Gastrocnemius medialis (tissue), 4 donors: ENCODE results near the gene ASPG.

ENCODE experiments used
- CTCF ChIP-seq, 5 experiments: fragments of 450-650 bp in 3 of 5; fragments of 200-600 bp in 2 of 5; sonication (generic) in 2 of 5; IDR thresholded peaks in 4 of 5; conservative IDR thresholded peaks in 1 of 5; 1 replicate in 4 of 5; 2 replicates in 1 of 5; pipeline ENCODE4 v1.5.1; 2016 to 2019; ENCODE audit warnings: antibody characterized with exemption in 5 of 5, mild to moderate bottlenecking in 3 of 5, moderate library complexity in 3 of 5
- POLR2A ChIP-seq, 2 donors: fragments of 450-650 bp; IDR thresholded peaks; one replicate each; pipeline ENCODE4 v1.6.1; 2017; ENCODE audit warnings: antibody characterized with exemption in 2 of 2, mild to moderate bottlenecking in 2 of 2, moderate library complexity in 2 of 2

GRCh38 chr14:104135904-104136471, 50.5 kb downstream of the ASPG start:
- TF ChIP-seq CTCF (IDR thresholded peaks at IDR 0.05 in 4 of 5, conservative IDR thresholded peaks at IDR 0.05 in 1 of 5) = no peak
- no peak for TF ChIP-seq POLR2A (IDR thresholded peaks at IDR 0.05)
